ENCODE results near the gene ADAMTSL5.
"Not testable (repeated sequence)": the region's sequence is repeated elsewhere in the genome, so short reads cannot be mapped to it uniquely, and the experiment has no call there.

The ADAMTSL5 gene

GRCh38 chr19:1481224-1481892, 31.5 kb downstream of the ADAMTSL5 start:
- DNase-seq: no peak
- no peaks in the 10 kb centered on the region for H3K9me3 Mint-ChIP-seq
- H3K36me3 Mint-ChIP-seq (ENCODE audit: insufficient read depth): peaks cover 16% of the 10 kb centered on the region
- H3K27ac Mint-ChIP-seq: no peak overlapping the region
- no peak for ATAC-seq (replicated peaks)
- no peaks in the 10 kb centered on the region for H3K27me3 Mint-ChIP-seq
- peaks cover 10 to 11% of the 10 kb centered on the region in 2 donors for H3K4me1 Mint-ChIP-seq (ENCODE audit: low read depth in 2 of 2)
- H3K4me3 Mint-ChIP-seq: no peak overlapping the region

- peak within 1 kb of the TSS; percentile 88 to 93 for H3K4me3 Mint-ChIP-seq
- peaks cover 23% of the 10 kb centered on the region for H3K36me3 Mint-ChIP-seq (ENCODE audit: insufficient read depth)
- ATAC-seq (replicated peaks): peak; percentile 98
- no peaks in the 10 kb centered on the region for H3K9me3 Mint-ChIP-seq
- H3K27ac Mint-ChIP-seq: peak within 1 kb of the TSS; percentile 95 to 98
- DNase-seq: peak; percentile 85 to 88 (median 88)
- no peaks in the 10 kb centered on the region for H3K27me3 Mint-ChIP-seq
- H3K4me1 Mint-ChIP-seq (ENCODE audit: low read depth in 2 of 2): peaks cover 11 to 15% of the 10 kb centered on the region in 2 donors
Measured at GRCh38 chr19:1478934-1479707, 33.7 kb downstream of the ADAMTSL5 start, which contains the start of gene C19orf25. TSS of gene C19orf25 (minus strand) at chr19:1479215. CDS start at chr19:1478903, 312 bp downstream.

- DNase-seq; H3K27me3 Mint-ChIP-seq; H3K27ac Mint-ChIP-seq; H3K9me3 Mint-ChIP-seq; ATAC-seq (replicated peaks): not testable (repeated sequence)
- H3K36me3 Mint-ChIP-seq (ENCODE audit: insufficient read depth): peaks cover 19% of the 10 kb centered on the region
- peak overlapping the region in 1 of 2 donors; percentile 12 for H3K4me3 Mint-ChIP-seq
- peaks cover 11 to 21% of the 10 kb centered on the region in 2 donors for H3K4me1 Mint-ChIP-seq (ENCODE audit: low read depth in 2 of 2)
Measured at GRCh38 chr19:1477056-1477455, 35.8 kb downstream of the ADAMTSL5 start.

- Mint-ChIP-seq H3K36me3 (ENCODE audit: insufficient read depth) (peaks cover 19% of the 10 kb centered on the region), H3K4me3 (no peak overlapping the region), H3K27ac (no peak overlapping the region), H3K27me3 (peaks cover 0 to 18% of the 10 kb centered on the region in 2 donors), H3K9me3 (no peaks in the 10 kb centered on the region), H3K4me1 (ENCODE audit: low read depth in 2 of 2) (peaks cover 11 to 24% of the 10 kb centered on the region in 2 donors)
- ATAC-seq (replicated peaks) (no peak), DNase-seq (no peak)
Measured at GRCh38 chr19:1475751-1476437, 36.9 kb downstream of the ADAMTSL5 start.

- ATAC-seq (replicated peaks) (no peak), DNase-seq (no peak)
- H3K4me3 Mint-ChIP-seq: no peak overlapping the region
- H3K27me3 Mint-ChIP-seq: peaks cover 0 to 18% of the 10 kb centered on the region in 2 donors
- H3K9me3 Mint-ChIP-seq: no peaks in the 10 kb centered on the region
- peaks cover 19% of the 10 kb centered on the region for H3K36me3 Mint-ChIP-seq (ENCODE audit: insufficient read depth)
- no peak overlapping the region for H3K27ac Mint-ChIP-seq
- H3K4me1 Mint-ChIP-seq (ENCODE audit: low read depth in 2 of 2): peaks cover 6 to 28% of the 10 kb centered on the region in 2 donors
Measured at GRCh38 chr19:1474765-1475351, 38.0 kb downstream of the ADAMTSL5 start.

GRCh38 chr19:1474011-1474764, 38.6 kb downstream of the ADAMTSL5 start:
- ATAC-seq (replicated peaks) (no peak), DNase-seq (no peak)
- H3K4me3 Mint-ChIP-seq: no peak overlapping the region
- H3K27ac Mint-ChIP-seq: no peak overlapping the region
- H3K36me3 Mint-ChIP-seq (ENCODE audit: insufficient read depth): peaks cover 15% of the 10 kb centered on the region
- H3K4me1 Mint-ChIP-seq (ENCODE audit: low read depth in 2 of 2): peaks cover 4 to 26% of the 10 kb centered on the region in 2 donors
- peaks cover 0 to 18% of the 10 kb centered on the region in 2 donors for H3K27me3 Mint-ChIP-seq
- no peaks in the 10 kb centered on the region for H3K9me3 Mint-ChIP-seq

- ATAC-seq (replicated peaks): no peak
- no peaks in the 10 kb centered on the region for H3K9me3 Mint-ChIP-seq
- peaks cover 12% of the 10 kb centered on the region for H3K36me3 Mint-ChIP-seq (ENCODE audit: insufficient read depth)
- H3K27me3 Mint-ChIP-seq: peaks cover 0 to 18% of the 10 kb centered on the region in 2 donors
- DNase-seq: no peak
- H3K4me1 Mint-ChIP-seq (ENCODE audit: low read depth in 2 of 2): peaks cover 0 to 22% of the 10 kb centered on the region in 2 donors
- H3K27ac Mint-ChIP-seq: no peak overlapping the region
- peak overlapping the region in 1 of 2 donors; percentile 8 for H3K4me3 Mint-ChIP-seq
Measured at GRCh38 chr19:1473085-1473851, 39.6 kb downstream of the ADAMTSL5 start.

GRCh38 chr19:1472231-1473084, 40.4 kb downstream of the ADAMTSL5 start:
- Mint-ChIP-seq H3K4me1 (ENCODE audit: low read depth in 2 of 2) (peaks cover 0 to 17% of the 10 kb centered on the region in 2 donors), H3K27me3 (peaks cover 0 to 18% of the 10 kb centered on the region in 2 donors), H3K36me3 (ENCODE audit: insufficient read depth) (peaks cover 12% of the 10 kb centered on the region), H3K9me3 (no peaks in the 10 kb centered on the region), H3K27ac (no peak overlapping the region), H3K4me3 (peak overlapping the region in 1 of 2 donors; percentile 81)
- DNase-seq (no peak), ATAC-seq (replicated peaks) (no peak)

GRCh38 chr19:1471515-1472160, 41.2 kb downstream of the ADAMTSL5 start:
- Mint-ChIP-seq H3K9me3 (no peaks in the 10 kb centered on the region), H3K36me3 (ENCODE audit: insufficient read depth) (peaks cover 7% of the 10 kb centered on the region), H3K4me1 (ENCODE audit: low read depth in 2 of 2) (peaks cover 0 to 17% of the 10 kb centered on the region in 2 donors), H3K27ac (no peak overlapping the region), H3K4me3 (peak overlapping the region; percentile 80 to 81), H3K27me3 (peaks cover 0 to 18% of the 10 kb centered on the region in 2 donors)
- ATAC-seq (replicated peaks) (no peak), DNase-seq (no peak)

GRCh38 chr19:1471010-1471514, 41.8 kb downstream of the ADAMTSL5 start:
- Mint-ChIP-seq H3K9me3 (no peaks in the 10 kb centered on the region), H3K27me3 (peaks cover 0 to 18% of the 10 kb centered on the region in 2 donors), H3K27ac (no peak overlapping the region), H3K4me3 (peak overlapping the region; percentile 80 to 81), H3K36me3 (ENCODE audit: insufficient read depth) (peaks cover 4% of the 10 kb centered on the region), H3K4me1 (ENCODE audit: low read depth in 2 of 2) (peaks cover 0 to 17% of the 10 kb centered on the region in 2 donors)
- ATAC-seq (replicated peaks): peak; percentile 26
- no peak for DNase-seq
